GM18951 (cell line): ENCODE data around the gene PDE5A.
"Not testable (repeated sequence)": the region's sequence is repeated elsewhere in the genome, so short reads cannot be mapped to it uniquely, and the experiment has no call there.

Experiments
- POLR2A ChIP-seq: IDR thresholded peaks from 4 replicates; pipeline ENCODE4 v1.6.1; 2011; ENCODE audit warnings: mild to moderate bottlenecking; ENCODE audit not compliant: insufficient read length, insufficient read depth; ENCODE audit errors: extremely low read depth
- in situ Hi-C: fragments of 300-500 bp; cut with MboI; formaldehyde crosslinking; loops from one replicate; pipeline ENCODE4 v1.12.0; 2022; ENCODE audit warnings: low sequenced_read_pairs, mixed read lengths, inconsistent platforms; ENCODE audit not compliant: unreplicated experiment

Gene PDE5A

GRCh38 chr4:119628281-119629141, at the start of gene PDE5A:
TSS of gene PDE5A (minus strand) at chr4:119628804. CDS start at chr4:119628671, 133 bp downstream.
- in situ Hi-C loops = loop anchor here (25.0 kb wide), 1 partner anchor 409 kb away; no protein-coding TSS in a partner anchor
- no peak for TF ChIP-seq POLR2A

- in situ Hi-C loops = no loop called here
- no peak for TF ChIP-seq POLR2A
Observed at GRCh38 chr4:119676101-119676500, 47.5 kb upstream of the PDE5A start.

- in situ Hi-C loops = no loop called here
- no peak for TF ChIP-seq POLR2A
Observed at GRCh38 chr4:119675391-119675790, 46.8 kb upstream of the PDE5A start.

- in situ Hi-C loops = no loop called here
- TF ChIP-seq POLR2A = no peak
Observed at GRCh38 chr4:119672938-119673337, 44.3 kb upstream of the PDE5A start.

GRCh38 chr4:119672086-119672485, 43.5 kb upstream of the PDE5A start:
- TF ChIP-seq POLR2A = no peak
- in situ Hi-C loops = no loop called here

- in situ Hi-C loops = no loop called here
- TF ChIP-seq POLR2A = no peak
Observed at GRCh38 chr4:119671205-119671604, 42.6 kb upstream of the PDE5A start.

- in situ Hi-C loops = no loop called here
- no peak for TF ChIP-seq POLR2A
Observed at GRCh38 chr4:119667802-119668201, 39.2 kb upstream of the PDE5A start.

GRCh38 chr4:119666653-119667091, 38.1 kb upstream of the PDE5A start:
- no peak for TF ChIP-seq POLR2A
- in situ Hi-C loops = no loop called here

GRCh38 chr4:119665752-119666151, 37.1 kb upstream of the PDE5A start:
- in situ Hi-C loops = no loop called here
- TF ChIP-seq POLR2A = no peak

GRCh38 chr4:119664168-119664907, 35.7 kb upstream of the PDE5A start:
- in situ Hi-C loops = no loop called here
- TF ChIP-seq POLR2A = no peak

- no peak for TF ChIP-seq POLR2A
- in situ Hi-C loops = no loop called here
Observed at GRCh38 chr4:119663160-119663788, 34.7 kb upstream of the PDE5A start.

GRCh38 chr4:119662612-119663011, 34.0 kb upstream of the PDE5A start:
- in situ Hi-C loops = not testable (repeated sequence)

GRCh38 chr4:119661231-119661630, 32.6 kb upstream of the PDE5A start:
- TF ChIP-seq POLR2A = no peak
- in situ Hi-C loops = no loop called here
